GM12878 (cell line): ENCODE data around the gene CLEC16A. TPM values are rescaled to one million over a fixed set of nuclear protein-coding genes. Genes with fewer than 3 reads are reported as not detected.

Experiments used
- ATAC-seq: fragments of 200-7000 bp; cut with Tn5 transposase; 3 replicates; pipeline ENCODE4 v1.9.1; 2020; ENCODE audit warnings: mild to moderate bottlenecking, moderate library complexity
- BruUV-seq: library from RNA; stranded (reverse); fragments of 400-500 nt; replicated peaks from 2 replicates; lab custom pipeline; 2021; lab: Mats Ljungman, UMichigan
- CTCF ChIA-PET: fragments of 300-600 bp; sonication (Branson Sonifier 250); formaldehyde crosslinking; extraction: SDS; loops from one replicate; lab custom pipeline; 2021; ENCODE audit warnings: inconsistent platforms; lab: Yijun Ruan, JAX
- POLR2A ChIA-PET: fragments of 350-600 bp; formaldehyde crosslinking; extraction: SDS; loops from one replicate; lab custom pipeline; 2021; ENCODE audit warnings: inconsistent platforms; lab: Charles Lee
- RAD21 ChIA-PET: fragments of 300-600 bp; sonication (Branson Sonifier 250); formaldehyde crosslinking; loops from one replicate; lab custom pipeline; 2023; ENCODE audit warnings: antibody characterized with exemption; ENCODE audit not compliant: unreplicated experiment; lab: Charles Lee
- SMC1A ChIA-PET: fragments of 300-600 bp; sonication (Branson Sonifier 250); formaldehyde crosslinking; loops from one replicate; lab custom pipeline; 2023; ENCODE audit not compliant: unreplicated experiment, uncharacterized antibody; lab: Charles Lee
- DNase-seq: peaks from one replicate; pipeline ENCODE4 v3.0.0-alpha.2; 2011; ENCODE audit warnings: low read depth, low spot score
- FAIRE-seq: peaks from 3 replicates; lab custom pipeline; 2011; peaks lifted over from hg19 to GRCh38; lab: Jason Lieb, UNC
- H2AFZ ChIP-seq: 2 replicates; pipeline ENCODE4 v1.6.0; 2011; ENCODE audit warnings: low read depth, low read length, control low read depth; ENCODE audit not compliant: control insufficient read depth
- H3K27ac ChIP-seq: 2 replicates; pipeline ENCODE4 v1.5.1; 2011; ENCODE audit warnings: control low read depth; ENCODE audit not compliant: control insufficient read depth, insufficient read depth
- H3K27me3 ChIP-seq, 2 experiments: replicated peaks in 1 of 2; 2 replicates each; pipeline versions ENCODE4 v1.6.0 to v1.6.1; 2011; ENCODE audit warnings: low read length in 1 of 2; ENCODE audit not compliant: control insufficient read depth in 2 of 2, insufficient read depth in 2 of 2
- H3K36me3 ChIP-seq, 2 experiments: 2 replicates each; pipeline ENCODE4 v1.5.1; 2011; ENCODE audit warnings: low read length in 1 of 2; ENCODE audit not compliant: control insufficient read depth in 2 of 2, insufficient read depth in 2 of 2
- H3K4me1 ChIP-seq: 2 replicates; pipeline ENCODE4 v1.6.1; 2011; ENCODE audit warnings: mild to moderate bottlenecking, low read length, moderate library complexity, mixed read lengths; ENCODE audit not compliant: control insufficient read depth, insufficient read depth
- H3K4me2 ChIP-seq: 2 replicates; pipeline ENCODE4 v1.6.0; 2011; ENCODE audit warnings: control low read depth; ENCODE audit not compliant: control insufficient read depth, insufficient read depth
- H3K4me3 ChIP-seq: fragments of 200-600 bp; sonication (generic); 2 replicates; pipeline ENCODE4 v1.5.1; 2016
- H3K79me2 ChIP-seq: 2 replicates; pipeline ENCODE4 v1.6.0; 2011; ENCODE audit warnings: low read length; ENCODE audit not compliant: control insufficient read depth, insufficient read depth
- H3K9ac ChIP-seq: 2 replicates; pipeline ENCODE4 v1.8.0; 2011; ENCODE audit warnings: low read length, control low read depth, mixed read lengths; ENCODE audit not compliant: control insufficient read depth, insufficient read depth
- H3K9me3 ChIP-seq: replicated peaks from 3 replicates; pipeline ENCODE4 v1.5.1; 2011; ENCODE audit warnings: mild to moderate bottlenecking, low read length; ENCODE audit not compliant: control insufficient read depth, insufficient read depth
- H4K20me1 ChIP-seq: 2 replicates; pipeline ENCODE4 v1.6.0; 2011; ENCODE audit not compliant: control insufficient read depth, insufficient read depth
- NFIC ChIP-seq: IDR thresholded peaks from 2 replicates; pipeline ENCODE4 v1.6.1; 2012; ENCODE audit warnings: low read depth, mild to moderate bottlenecking, inconsistent platforms, low read length, moderate library complexity
- WGBS: methylation state at CpG from one replicate; pipeline ENCODE4 v1.1.6; 2016; ENCODE audit warnings: low lambda C conversion rate; ENCODE audit not compliant: insufficient replicate concordance, insufficient coverage; ENCODE audit errors: missing lambda C conversion rate; 5-methylcytosine and 5-hydroxymethylcytosine counted together
- in situ Hi-C: fragments of 300-500 bp; cut with MboI; formaldehyde crosslinking; loops from 9 replicates; pipeline ENCODE4 v1.14.3; 2018; ENCODE audit warnings: mixed read lengths
- intact Hi-C: fragments of 100-400 bp; cut with micrococcal nuclease; formaldehyde crosslinking; loops from one replicate; pipeline ENCODE4 v1.14.2; 2022; ENCODE audit not compliant: unreplicated experiment
- polyA plus RNA-seq, 11 experiments: library from polyadenylated mRNA; depleted of rRNA in 4 of 11; unstranded in 6 of 11; stranded (reverse) in 5 of 11; fragments of >200 nt; fragmentation: Nextera tagmentation in 4 of 11; fragmentation: Illumina TruSeq in 1 of 11; extraction: Ambion mirVana in 4 of 11; extraction: Trizol in 1 of 11; gene quantifications; 1 replicate in 1 of 11; 2 replicates in 10 of 11; pipeline versions ENCODE4 v1.2.1 to v1.2.3, GENCODE V29; 2011 to 2016; ENCODE audit warnings: inconsistent platforms in 2 of 11, missing spikeins in 2 of 11, low read depth in 1 of 11
- total RNA-seq, 4 experiments: library from RNA; depleted of rRNA in 3 of 4; stranded (reverse); fragments of >200 nt in 3 of 4; fragmentation: Illumina TruSeq in 1 of 4; extraction: Trizol in 1 of 4; gene quantifications; 2 replicates each; pipeline versions ENCODE4 v1.2.1 to v1.2.3, GENCODE V29; 2013 to 2021
- TF ChIP-seq, protein P1 (sequence below): fragments of 450-650 bp; IDR thresholded peaks from 2 replicates; pipeline ENCODE4 v1.6.1; 2017; ENCODE audit warnings: mild to moderate bottlenecking
- TF ChIP-seq, protein P2 (sequence below): fragments of 450-650 bp; IDR thresholded peaks from 2 replicates; pipeline ENCODE4 v1.6.1; 2016; ENCODE audit warnings: mild to moderate bottlenecking

CLEC16A gene
- total and polyA plus RNA-seq, 10 of the 15 experiments (the other 5 are each of a cell fraction or from before 2014, with no cell fraction given): 1.5 to 28.8 (median 19.2) TPM

DNA sequence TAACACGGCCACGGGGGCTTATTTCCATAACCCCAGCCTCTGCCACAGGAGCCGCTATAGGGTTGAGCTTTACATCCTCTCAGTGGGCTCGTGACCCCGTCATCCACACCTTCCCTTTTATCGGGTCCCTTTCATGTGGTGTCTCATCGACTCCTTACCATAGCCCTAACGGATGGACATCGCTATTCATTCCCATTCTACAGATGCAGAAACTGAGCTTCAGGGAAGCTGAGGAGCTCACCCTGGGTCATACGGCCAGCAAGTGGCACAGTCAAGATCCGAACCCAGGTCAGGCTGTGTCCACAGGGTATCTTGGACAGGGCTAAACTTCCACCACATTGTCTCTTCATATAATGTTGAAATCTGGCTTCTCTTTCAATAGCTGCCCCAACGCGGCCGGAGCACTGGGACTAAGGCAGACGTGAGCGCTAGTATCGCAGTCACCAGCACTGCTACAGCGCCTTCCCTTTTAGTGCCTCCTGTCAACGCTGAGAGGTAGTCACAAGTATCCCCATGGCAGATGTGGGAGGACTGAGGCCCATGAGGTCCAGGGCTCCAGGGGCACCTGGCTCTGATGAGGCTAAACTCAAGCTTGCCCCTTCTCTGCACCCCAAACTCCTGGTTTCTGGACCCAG lies 260.8 kb downstream of the CLEC16A start:
- Histone ChIP-seq H3K9ac (no peak overlapping the region), H3K4me2 (no peak overlapping the region), H3K9me3 (peaks cover 9% of the 10 kb centered on the region; the same call in 2 of the 3 replicates), H3K27me3 (no peaks in the 10 kb centered on the region), H3K4me3 (no peak overlapping the region), H3K36me3 (no peaks in the 10 kb centered on the region), H3K27ac (peak overlapping the region; percentile 89; the same call in 1 of the 2 replicates), H3K4me1 (peaks cover 86% of the 10 kb centered on the region), H2AFZ (no peak overlapping the region), H3K79me2 (no peaks in the 10 kb centered on the region), H4K20me1 (no peaks in the 10 kb centered on the region)
- ChIA-PET CTCF (interaction anchor here (0.7 to 4.6 kb wide), 11 partner anchors 12 to 142 kb away, joined by 3 to 24 read pairs (median 4); partner anchors contain the start of gene SOCS1), SMC1A (interaction anchor here (0.7 to 3.8 kb wide), 19 partner anchors 8 to 241 kb away, joined by 3 to 32 read pairs (median 5); no protein-coding TSS in a partner anchor), RAD21 (interaction anchor here (1.0 to 9.3 kb wide), 14 partner anchors 9 to 240 kb away, joined by 3 to 86 read pairs (median 4); partner anchors contain the start of gene SOCS1), POLR2A (interaction anchor here (0.7 to 3.7 kb wide), 9 partner anchors 13 to 165 kb away, joined by 3 to 32 read pairs (median 9); partner anchors contain the start of gene SOCS1)
- TF ChIP-seq, protein P1, sequence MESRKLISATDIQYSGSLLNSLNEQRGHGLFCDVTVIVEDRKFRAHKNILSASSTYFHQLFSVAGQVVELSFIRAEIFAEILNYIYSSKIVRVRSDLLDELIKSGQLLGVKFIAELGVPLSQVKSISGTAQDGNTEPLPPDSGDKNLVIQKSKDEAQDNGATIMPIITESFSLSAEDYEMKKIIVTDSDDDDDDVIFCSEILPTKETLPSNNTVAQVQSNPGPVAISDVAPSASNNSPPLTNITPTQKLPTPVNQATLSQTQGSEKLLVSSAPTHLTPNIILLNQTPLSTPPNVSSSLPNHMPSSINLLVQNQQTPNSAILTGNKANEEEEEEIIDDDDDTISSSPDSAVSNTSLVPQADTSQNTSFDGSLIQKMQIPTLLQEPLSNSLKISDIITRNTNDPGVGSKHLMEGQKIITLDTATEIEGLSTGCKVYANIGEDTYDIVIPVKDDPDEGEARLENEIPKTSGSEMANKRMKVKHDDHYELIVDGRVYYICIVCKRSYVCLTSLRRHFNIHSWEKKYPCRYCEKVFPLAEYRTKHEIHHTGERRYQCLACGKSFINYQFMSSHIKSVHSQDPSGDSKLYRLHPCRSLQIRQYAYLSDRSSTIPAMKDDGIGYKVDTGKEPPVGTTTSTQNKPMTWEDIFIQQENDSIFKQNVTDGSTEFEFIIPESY: peak; percentile 91
- TF ChIP-seq, protein P2, sequence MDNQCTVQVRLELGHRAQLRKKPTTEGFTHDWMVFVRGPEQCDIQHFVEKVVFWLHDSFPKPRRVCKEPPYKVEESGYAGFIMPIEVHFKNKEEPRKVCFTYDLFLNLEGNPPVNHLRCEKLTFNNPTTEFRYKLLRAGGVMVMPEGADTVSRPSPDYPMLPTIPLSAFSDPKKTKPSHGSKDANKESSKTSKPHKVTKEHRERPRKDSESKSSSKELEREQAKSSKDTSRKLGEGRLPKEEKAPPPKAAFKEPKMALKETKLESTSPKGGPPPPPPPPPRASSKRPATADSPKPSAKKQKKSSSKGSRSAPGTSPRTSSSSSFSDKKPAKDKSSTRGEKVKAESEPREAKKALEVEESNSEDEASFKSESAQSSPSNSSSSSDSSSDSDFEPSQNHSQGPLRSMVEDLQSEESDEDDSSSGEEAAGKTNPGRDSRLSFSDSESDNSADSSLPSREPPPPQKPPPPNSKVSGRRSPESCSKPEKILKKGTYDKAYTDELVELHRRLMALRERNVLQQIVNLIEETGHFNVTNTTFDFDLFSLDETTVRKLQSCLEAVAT: peak; percentile 83
- TF ChIP-seq NFIC: no peak
- ATAC-seq (no peak), DNase-seq (no peak), FAIRE-seq (no peak)
- in situ Hi-C loops: no loop called here
- no TSS peak for BruUV-seq
- 83% methylated on average over 19 of the region's 19 CpGs for WGBS
- intact Hi-C loops: loop anchor here (5.0 kb wide), 1 partner anchor 107 kb away; no protein-coding TSS in a partner anchor
